Caki2 (cell line): ENCODE data around the gene RAB37. TPM values are rescaled to one million over a fixed set of nuclear protein-coding genes. Genes with fewer than 3 reads are reported as not detected.

Source experiments
- DNase-seq: peaks from one replicate; pipeline ENCODE4 v3.0.0-alpha.2; 2015; ENCODE audit warnings: low read depth
- in situ Hi-C: cut with HindIII; loops from 2 replicates; pipeline ENCODE4 v1.10.0; 2016; ENCODE audit warnings: low sequenced_read_pairs, low pct_unique_long_range_greater_than_20kb, mixed read lengths
- total RNA-seq: library from RNA; depleted of rRNA; stranded (reverse); fragments of >200 nt; shearing (Covaris generic); gene quantifications from 2 replicates; pipeline ENCODE4 v1.2.3, GENCODE V29; 2014; ENCODE audit warnings: low replicate concordance; rRNA removed

Gene RAB37, protein sequence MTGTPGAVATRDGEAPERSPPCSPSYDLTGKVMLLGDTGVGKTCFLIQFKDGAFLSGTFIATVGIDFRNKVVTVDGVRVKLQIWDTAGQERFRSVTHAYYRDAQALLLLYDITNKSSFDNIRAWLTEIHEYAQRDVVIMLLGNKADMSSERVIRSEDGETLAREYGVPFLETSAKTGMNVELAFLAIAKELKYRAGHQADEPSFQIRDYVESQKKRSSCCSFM
- not detected in 2 replicates for total RNA-seq

DNA sequence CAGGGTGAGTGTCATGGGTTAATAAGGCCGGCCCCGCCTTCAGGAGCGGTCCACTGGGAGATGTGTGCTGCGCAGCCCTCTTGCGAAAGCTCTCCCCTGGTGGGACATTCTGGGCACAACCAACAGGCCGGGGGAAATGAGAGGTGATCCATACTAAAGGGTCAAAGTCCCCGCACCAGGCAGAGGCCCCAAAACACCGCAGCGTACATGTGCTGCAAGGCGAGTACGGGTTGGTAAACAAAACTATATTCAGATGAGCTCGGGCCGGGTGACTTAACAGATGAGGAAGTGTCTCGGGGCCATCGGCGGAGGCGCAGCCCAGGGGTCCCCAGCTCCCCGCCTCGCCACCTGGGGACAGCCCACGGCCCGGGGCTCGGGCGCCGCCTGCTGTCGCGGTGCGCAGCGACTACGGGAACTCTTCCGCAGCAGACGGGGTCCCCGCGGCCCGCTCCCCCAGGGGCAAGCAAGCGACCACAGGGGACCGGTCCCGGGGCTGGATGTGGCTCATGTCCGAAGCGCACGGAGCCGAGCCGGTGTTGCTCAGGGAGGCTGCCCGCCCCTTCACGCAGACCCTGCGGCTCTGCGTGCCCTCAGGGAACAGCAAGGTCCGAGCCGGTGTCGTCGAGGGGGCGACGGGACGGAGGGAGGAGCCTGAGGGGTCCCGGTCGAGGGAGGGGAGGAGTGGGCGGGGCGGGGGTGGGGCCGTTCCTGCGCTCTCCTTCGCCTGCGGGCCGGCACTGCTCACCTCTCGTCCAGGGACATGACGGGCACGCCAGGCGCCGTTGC is at the start of gene RAB37:
RAB37 (plus strand) TSS at position 744 of the 786 bp plus-strand sequence; CDS start at position 761, 17 bp downstream.
- DNase-seq, result no peak

DNA sequence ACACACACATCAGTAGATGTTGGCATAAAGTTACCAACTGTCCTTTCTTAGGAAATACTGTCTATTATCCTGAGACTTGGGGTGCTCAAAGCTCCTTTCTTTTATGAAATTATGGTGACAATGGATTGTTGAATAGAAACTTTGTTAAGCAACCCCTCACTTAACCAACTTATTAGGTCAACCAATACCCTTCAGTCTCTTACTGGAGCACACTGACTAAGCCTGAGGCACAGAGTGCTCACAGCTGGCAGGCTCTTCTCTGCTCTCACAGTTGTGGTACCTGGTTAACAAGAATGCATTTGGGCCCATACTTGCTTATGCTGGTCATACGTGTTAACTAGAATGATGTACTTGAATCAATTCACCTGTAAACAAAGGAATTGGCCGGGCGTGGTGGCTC is 49.2 kb upstream of the RAB37 start:
- no peak for DNase-seq
- in situ Hi-C loops, result no loop called here

More for the DNA sequence above, at the start of gene RAB37:
- in situ Hi-C loops, result no loop called here

DNA sequence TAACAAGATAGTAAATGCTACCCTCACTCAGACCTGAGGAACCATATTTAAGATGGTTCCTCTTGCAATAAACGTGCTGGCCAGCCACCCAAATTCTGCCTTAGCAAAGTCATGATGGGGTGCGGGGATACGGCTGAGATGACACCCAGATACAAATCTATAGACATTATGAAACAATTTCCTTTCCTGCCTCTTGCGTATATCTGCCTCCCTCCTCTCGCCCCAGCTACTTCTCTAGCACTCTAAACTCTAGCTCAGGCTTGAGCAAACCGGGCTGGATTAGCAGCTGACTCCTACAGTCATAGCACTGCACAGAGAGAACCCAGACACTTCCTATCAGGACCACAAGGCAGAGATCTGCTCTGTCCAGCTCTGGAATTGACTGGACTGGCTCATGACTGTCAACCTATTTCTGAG is 46.6 kb upstream of the RAB37 start:
- DNase-seq, result no peak
- in situ Hi-C loops, result no loop called here

DNA sequence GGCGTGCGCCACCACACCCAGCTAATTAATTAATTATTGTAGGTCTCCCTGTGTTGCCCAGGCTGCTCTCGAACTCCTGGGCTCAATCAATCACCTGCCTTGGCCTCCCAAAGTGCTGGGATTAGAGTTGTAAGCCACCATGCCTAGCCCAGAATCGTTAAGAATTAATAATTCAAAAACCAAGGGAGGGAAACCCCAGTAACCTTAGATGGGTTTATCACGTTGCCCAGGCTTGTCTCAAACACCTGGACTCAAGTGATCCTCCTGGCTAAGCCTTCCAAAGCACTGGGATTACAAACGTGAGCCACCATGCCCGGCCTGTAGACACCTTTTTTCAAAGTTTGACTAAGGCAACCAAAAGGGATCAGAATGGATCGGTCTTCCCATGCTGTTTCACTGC is 45.9 kb upstream of the RAB37 start:
- DNase-seq, result no peak
- in situ Hi-C loops, result no loop called here

DNA sequence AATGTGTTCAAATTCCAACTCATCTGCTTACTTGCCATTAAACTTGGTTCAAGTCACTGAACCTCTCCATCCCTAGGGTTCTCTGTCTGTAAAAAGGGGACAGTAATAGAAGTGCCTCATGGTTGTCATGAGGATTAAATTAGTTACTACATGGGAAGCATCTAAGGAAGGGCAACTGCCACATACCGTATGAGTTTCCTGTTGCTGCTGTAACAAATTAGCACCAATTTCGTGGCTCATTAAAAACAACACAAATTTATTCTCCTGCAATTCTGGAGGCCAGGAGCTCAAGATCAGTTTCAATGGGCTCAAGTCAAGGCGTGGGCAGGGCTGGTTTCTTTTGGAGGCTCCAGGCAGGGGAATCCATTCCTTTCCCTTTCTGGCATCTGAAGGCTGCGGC is 43.0 kb upstream of the RAB37 start:
- in situ Hi-C loops, result no loop called here

DNA sequence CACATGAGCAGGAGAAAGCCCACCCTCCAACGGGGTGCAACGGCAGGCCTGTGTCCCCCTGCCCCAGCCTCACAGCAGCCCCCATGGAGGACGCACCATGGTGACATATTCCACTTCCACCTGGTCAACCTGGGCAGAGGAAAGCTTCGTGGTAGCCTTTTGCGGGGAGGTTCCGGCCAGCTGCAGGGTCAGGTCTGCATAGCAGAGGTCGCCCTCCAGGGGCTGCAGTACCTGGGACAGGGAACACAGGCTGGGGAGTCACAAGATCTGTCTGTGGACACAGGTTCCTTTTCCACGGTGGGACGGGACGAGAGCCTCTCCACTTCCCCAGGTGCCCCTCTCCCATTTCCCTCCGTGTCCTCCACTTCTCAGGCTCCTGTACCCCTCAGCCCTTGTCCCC is 41.4 kb upstream of the RAB37 start:
- no peak for DNase-seq
- in situ Hi-C loops, result no loop called here

More for the DNA sequence above, 43.0 kb upstream of the RAB37 start:
- DNase-seq, result no peak

DNA sequence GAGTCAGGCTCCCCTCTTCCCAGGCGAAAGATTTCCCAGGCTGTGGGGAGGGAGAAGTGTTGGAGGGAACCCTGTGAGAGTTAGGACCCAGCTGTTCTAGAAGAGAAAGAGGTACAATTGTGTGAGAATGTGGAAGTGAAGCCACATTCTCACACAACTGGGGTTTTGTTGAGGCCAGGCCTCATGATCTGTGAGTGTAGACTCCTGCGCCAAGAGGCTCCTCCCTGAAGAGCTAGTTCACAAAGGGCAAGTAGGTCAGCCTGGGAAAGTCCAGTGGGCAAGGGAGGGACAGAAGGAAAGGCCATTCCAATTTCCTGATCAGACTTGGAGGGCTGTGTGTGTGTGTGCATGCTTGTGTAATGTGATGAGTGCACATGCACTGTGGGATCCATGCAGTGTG is 39.5 kb upstream of the RAB37 start:
- in situ Hi-C loops, result no loop called here
- no peak for DNase-seq

DNA sequence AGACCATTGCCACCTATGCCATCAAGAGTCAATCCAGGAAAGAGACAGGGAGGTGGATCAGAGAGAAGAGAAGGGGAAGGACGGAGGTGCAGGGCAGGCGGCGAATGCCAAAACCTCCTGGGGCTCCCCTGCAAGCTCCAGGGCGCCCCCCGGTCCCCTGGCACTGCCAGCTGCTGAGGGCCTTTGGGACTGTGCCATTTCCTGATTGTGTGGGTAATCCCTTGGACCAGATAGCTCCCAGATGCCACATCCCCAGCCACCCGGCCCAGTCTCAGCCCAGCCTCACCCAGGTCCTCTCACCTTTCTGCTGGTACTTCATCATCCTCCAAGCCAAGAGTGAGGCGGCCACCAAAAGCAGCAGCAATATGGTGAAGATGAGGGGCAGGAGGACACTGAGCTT is 39.0 kb upstream of the RAB37 start:
- in situ Hi-C loops, result no loop called here
- DNase-seq, result no peak

DNA sequence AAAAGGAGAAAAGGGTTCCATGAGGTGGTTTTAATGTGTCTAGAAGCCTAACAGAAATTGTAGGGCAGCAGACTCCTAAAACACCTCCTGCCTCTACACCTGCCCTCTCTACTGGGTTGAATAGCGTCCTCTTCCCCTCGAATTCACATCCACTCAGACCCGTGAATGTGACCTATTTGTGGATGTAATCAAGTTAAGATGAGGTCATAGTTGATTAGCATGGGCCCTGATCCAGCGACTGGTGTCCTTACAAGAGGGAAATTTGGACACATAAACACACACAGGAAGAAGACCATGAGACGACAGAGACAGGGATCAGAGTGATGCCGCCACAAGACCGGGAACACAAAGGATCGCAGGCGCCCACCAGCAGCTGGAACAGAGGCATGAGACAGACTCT is 37.8 kb upstream of the RAB37 start:
- in situ Hi-C loops, result no loop called here
- no peak for DNase-seq

DNA sequence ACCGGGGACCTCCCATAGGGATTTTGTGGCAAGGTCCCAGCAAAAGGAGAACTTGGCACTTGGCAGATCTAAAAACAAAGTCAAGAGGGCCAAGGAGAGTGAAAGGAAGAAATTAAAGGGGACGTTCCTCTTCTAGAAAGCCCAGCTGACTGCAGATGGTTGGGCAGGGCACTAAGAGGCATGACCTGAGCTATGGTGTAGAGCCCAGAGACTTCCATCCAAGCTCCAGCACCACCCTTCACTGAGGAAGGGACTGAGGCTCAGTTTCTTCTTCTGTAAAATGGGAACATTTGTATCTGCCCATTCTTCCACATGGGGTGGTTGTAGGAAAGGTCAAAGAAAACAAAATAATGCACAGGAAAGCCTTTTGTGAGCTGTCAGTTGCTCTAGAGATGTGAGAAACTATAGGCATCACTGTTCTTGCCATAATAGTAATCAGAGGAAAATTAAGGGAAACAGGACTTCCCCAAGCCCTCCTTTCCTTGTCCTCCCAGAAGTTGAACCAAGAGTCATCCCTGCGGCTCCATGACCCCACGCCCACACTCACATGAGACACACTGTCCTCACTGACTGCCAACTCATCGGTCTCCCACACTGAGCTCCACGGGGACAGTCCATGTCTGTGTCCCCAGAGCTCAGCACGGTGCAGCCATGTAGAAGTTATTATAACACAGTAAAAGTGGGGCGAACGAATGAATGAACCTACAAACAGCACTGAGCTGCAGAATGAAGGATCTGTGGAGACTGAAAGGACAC is 34.8 kb upstream of the RAB37 start:
- no peak for DNase-seq
- in situ Hi-C loops, result no loop called here

DNA sequence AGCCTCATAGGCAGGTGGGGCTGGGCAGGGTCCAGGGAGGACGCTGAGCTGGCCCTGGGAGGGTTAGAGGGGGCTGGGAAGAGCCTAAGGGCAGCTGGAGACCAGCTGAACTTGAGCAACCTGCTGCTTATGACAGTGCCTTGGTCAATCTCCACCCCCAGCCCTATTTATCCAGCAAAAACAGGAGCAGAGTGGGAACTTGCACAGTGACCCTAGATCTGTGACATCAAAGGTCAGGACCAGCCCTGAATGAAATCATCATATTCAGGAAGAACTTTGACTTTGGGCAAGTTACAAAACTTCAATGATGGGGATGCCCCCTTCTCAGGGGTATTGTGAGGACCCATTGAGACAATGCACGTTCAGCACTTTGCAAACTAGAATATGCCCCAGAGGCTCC is 33.7 kb upstream of the RAB37 start:
- no peak for DNase-seq
- in situ Hi-C loops, result no loop called here

DNA sequence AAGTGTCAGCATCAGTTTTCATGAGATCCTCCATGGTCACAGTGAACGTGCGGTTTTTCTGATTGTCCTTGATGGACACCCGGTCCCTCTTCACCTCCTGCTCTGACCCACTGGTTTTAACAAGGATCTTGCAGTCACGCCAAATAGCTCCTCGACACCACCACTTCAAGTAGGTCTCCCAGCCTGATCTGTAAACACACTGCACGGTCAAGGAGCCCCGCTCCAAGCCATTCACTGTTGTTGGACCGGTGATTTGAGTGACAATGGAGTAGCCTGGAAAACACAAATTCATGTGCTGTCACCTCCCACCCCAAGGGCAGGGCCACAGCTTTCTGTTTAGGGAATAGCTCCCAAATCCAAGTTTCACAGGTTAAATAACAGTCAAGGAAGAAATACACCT is 32.5 kb upstream of the RAB37 start:
- in situ Hi-C loops, result no loop called here
- no peak for DNase-seq

DNA sequence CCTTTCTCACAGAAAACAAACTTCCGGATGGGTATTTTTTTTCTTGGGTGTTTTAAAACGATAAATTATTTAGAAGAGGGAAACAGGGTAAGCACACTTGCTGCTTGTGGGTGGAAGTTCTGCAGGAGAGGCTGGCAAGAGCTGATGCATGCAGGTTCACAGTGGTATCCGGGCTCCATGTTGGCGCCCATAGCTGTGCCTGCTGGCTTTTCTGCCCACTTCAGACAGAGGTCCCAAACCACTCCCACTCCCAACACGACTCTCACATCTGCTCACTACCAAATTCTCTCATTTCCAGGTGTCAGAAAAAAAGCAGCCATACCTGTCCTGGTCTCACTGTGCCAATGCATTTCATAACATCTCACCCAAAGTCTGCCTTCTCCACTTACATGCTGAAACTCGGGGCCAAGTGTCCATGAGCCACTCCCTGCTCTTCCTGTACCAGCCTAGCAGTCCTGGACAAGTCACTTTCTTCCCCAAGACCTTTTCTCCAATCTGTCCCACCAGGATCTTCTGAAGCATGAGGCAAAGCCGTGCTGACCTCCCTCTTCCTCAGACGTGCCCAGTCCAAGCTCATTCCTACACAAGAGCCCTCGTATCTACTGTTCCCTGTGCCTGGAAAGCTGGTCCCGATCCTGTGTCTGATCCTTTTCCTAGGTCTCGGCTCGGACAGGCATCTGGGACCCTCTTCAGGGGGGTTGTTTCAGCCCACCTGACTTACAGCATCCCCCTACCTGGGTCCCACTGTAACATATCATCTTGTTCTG is 25.8 kb upstream of the RAB37 start:
- no peak for DNase-seq
- in situ Hi-C loops, result no loop called here

DNA sequence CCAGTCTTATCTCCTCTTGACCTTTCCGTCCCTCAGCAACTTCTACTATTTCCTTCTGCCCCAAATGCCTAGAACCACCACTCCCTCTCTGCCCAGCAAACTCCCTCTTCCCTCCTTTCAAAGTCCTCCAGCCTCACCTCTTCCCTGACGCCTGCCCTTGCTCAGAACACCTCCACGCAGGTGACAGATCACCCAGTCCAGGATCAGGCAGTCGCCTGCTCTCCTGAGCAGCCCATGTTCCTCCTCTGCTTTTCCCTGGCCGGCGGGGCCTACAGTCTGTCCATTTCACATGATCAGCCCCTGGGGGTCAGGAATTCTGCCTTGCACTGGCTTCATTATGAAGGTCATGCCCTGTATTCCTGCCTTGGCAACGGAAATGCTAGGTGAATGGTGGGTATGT is 24.8 kb upstream of the RAB37 start:
- in situ Hi-C loops, result no loop called here
- DNase-seq, result no peak

DNA sequence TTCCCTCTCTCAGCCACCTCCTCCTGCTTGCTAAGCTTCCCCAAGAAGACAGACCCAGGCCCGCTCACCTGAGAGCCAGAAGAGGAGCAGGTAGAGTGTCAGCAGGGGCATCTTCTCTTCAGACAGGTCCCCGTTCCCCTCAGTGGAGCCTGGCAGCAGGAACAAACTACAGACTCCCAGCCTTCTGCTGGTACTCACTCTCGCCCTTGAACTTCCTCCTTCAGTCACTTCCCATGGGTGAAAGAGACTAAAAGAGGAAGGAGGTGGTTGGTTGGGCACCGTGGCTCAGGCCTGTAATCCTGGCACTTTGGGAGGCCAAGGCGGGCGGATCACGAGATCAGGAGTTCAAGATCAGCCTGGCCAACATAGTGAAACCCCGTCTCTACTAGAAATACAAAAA is 24.3 kb upstream of the RAB37 start, which contains the start of gene CD300LF:
CD300LF (minus strand) TSS at position 168 of the 400 bp plus-strand sequence; CDS start at position 111, 57 bp downstream.
- in situ Hi-C loops, result no loop called here
- DNase-seq, result no peak

DNA sequence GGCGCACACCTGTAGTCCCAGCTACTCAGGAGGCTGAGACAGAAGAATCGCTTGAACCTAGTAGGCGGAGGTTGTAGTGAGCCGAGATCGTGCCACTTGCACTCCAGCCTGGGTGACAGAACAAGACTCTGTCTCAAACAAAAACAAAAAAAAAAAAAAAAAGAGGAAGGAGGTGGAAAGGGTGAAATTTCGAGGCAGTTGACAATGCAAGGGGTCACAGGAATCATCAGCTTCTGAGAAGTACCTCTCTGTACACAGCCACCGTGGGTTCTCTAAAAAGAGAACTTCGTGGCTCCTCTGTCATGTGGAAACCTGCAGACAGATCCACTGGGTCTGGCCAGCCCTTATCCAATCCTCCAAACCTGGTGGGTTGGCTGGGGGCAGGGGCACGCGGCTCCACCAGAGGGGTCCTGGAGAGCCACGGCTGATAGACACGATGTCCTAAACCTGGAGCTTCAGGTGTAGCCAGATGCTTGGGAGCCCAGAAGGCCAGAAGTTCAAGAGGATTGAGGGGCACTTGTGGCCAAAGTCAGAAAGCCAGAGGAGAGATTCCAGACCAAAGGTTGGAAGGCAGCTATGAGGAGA is 23.8 kb upstream of the RAB37 start:
- DNase-seq, result no peak
- in situ Hi-C loops, result no loop called here

DNA sequence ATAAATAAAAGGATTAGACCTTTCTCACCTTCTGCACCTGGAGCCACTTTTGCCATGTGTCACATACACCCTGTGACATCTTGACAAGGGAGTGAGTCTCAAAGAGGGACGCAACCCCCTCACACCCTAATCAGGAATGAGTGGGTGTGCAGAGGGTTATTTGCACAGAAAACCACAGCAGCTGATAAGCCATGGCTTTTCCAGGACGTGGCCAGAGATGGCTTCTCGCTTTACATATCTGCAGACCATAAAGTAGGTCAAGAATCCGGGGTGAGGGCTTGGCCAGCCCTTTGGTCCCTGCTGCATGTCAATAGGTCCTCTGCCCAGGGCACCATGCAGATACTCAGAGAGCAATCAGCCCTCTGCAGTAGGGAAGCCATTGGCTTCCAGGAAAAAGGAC is 21.9 kb upstream of the RAB37 start:
- in situ Hi-C loops, result no loop called here

DNA sequence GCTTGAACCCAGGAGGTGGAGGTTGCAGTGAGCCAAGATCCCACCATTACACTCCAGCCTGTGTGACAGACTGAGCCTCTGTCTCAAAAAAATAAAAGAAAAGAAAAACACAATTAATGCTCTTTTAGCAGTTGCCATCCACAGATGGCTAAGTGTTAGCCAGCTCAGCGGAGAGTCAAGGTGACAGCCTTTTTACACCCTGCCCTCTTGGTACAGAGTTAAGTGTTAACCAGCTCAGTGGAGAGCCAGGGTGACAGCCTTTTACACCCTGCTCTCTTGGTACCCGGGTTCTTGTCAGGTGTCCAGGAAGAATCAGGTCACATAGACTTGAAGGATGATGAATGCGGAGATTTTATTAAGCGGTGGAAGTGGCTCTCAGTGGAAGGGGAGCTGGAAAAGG is 16.6 kb upstream of the RAB37 start:
- in situ Hi-C loops, result no loop called here
- DNase-seq, result no peak

More for the DNA sequence above, 21.9 kb upstream of the RAB37 start:
- DNase-seq, result no peak
